HG03280 (cell line): Measurements from ENCODE around the gene ZNF280A.

Experiments
- ATAC-seq: cut with Tn5 transposase; IDR thresholded peaks from one replicate; pipeline ENCODE4 v1.9.1; 2021; ENCODE audit warnings: mild to moderate bottlenecking, moderate library complexity; ENCODE audit not compliant: unreplicated experiment

The ZNF280A gene, protein sequence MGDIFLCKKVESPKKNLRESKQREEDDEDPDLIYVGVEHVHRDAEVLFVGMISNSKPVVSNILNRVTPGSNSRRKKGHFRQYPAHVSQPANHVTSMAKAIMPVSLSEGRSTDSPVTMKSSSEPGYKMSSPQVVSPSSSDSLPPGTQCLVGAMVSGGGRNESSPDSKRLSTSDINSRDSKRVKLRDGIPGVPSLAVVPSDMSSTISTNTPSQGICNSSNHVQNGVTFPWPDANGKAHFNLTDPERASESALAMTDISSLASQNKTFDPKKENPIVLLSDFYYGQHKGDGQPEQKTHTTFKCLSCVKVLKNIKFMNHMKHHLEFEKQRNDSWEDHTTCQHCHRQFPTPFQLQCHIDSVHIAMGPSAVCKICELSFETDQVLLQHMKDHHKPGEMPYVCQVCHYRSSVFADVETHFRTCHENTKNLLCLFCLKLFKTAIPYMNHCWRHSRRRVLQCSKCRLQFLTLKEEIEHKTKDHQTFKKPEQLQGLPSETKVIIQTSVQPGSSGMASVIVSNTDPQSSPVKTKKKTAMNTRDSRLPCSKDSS

DNA sequence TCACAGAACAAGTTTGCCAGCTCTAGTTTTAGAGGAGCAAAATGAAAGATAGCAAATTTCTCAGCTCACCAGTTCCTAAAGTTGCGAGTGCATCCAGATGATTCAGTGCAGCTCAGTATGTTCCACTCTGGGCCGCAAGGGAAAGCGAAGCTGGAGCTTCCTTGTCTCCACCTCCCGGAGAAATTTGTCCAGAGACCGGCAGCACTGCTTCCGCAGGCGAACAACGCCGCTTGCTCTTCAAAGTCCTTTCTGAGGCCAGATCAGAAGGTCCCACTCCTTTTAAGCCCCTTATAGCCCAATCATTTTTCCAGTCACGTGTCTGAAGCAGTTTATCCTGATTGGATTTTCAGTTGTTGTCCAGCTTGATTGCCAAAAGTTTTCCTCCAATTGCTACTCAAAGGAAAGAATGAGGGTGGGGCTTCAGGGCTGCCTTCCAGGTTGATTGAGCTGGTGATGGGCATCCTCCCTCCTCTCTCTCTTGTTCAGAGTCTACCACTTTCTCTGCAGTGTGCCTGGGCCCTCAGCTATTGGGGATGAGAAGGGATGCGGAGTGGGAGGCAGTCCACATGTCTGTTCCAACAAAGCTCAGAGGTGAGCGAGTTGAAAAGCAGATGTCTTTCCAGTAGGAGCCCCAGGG, at the start of gene ZNF280A:
TSS of gene ZNF280A (minus strand) at position 251 of the 637 bp plus-strand sequence. CDS start 4,640 bp downstream, outside the sequence.
- no peak for ATAC-seq

DNA sequence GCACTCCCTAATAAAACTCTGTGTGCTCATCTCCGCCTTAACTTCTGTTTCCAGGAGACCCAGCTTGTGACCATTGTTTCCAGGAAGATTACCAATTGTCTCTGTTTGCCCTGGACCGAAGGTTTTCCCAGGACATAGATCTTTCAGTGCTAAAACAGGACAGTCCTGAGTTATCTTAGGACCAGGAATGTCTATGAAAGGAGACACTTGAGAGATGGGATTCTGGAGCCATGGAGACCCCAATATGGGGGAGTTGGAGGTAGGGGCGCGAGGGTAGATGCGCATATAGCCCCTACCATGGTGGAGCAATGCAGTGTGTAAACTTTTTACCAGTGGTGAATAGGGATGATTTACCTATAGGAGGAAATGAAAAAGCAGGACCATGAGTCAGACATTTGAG, 49.1 kb upstream of the ZNF280A start:
- ATAC-seq, result no peak

DNA sequence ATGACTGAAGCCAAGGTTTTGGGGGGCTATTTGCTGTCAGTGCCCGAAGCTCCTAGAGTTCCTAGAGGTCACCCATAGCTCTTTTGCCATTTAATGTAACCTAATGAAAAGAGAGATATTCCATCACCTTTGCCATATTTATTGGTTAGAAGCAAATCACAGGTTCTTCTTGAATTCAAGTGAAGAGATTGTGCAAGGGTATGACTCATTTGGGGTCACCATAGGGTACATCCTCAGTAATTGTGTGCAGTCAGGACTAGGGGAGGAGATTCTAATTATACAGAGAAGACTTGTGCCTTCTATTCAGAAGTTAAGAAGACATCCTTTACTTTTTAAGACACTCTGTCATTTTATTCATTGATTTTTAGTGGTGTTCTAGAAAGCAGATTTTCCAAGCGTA, 45.9 kb upstream of the ZNF280A start:
- no peak for ATAC-seq

DNA sequence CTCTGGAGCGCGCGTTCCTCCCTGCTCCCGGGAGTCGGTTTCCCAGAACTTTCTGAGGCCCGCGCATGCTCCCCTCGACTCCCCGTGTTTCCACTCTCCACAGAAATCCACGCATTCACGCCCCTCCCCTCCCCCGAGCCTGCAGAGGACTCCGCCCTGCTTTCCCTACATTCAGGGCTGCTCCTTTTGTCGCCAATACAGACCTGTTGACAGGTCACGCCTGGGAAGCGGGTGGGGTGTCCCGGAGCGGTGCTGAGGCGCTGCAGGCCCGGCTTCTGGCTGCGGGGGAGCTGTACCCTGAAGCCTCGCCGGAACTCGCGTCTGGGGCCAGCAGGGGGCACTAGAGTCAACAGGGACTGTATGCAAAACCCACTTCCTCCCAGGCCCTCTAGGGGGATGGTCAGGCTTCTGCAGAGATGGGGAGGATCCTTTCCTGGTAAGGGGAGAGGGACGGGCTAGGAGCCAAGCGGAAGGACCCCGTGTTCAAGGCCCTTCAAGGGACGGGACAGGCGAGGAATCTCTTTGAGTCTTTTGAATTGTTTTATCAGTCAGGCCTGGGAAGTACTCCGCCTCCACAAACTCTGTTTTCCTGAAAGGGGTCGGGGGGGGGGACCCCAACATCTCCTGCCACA, 39.0 kb upstream of the ZNF280A start, which contains the start of gene PRAME:
TSS of gene PRAME (minus strand) at position 294 of the 632 bp plus-strand sequence. CDS start 2,433 bp downstream, outside the sequence.
- no peak for ATAC-seq

DNA sequence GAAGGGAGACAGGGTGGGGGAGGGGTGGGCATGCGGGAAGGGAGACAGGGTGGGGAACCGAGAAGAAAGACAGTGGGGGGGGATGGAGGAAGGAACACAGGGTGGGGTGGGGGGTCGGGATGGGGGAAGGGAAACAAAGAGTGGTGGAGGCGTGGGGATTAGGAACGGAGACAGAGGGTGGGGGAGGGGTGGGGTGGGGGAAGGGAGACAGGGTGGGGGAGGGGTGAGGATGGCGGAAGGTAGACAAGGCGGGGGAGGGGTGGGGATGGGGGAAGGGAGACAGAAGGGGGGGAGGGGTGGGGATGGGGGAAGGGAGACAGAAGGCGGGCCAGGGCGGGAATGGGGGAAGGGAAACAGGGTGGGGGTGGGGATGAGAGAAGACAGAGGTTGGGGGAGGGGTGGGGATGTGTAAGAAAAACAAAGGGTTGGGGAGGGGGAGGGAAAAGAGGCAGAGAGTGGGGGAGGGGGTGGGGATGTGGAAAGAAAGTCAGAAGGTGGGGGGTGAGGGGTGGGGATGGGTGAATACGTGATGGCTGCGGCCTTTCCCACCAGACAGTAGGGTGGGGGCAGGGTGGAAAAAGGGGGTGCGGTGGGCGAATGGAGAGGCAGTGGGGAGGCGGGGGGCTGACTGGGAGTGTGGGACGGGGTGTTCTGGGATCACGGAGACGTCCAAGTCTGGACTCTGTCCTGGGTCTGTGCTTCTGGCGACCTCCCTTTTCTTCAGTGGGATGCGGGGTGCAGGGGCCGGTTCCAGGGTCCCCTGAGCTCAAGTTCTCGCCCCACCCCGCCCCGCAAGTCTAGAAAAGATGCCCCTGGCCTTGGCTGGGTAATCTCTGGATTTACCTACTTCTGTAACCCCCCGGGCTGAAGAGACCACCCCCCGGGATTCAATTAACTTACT, 38.3 kb upstream of the ZNF280A start:
- ATAC-seq, result no peak

DNA sequence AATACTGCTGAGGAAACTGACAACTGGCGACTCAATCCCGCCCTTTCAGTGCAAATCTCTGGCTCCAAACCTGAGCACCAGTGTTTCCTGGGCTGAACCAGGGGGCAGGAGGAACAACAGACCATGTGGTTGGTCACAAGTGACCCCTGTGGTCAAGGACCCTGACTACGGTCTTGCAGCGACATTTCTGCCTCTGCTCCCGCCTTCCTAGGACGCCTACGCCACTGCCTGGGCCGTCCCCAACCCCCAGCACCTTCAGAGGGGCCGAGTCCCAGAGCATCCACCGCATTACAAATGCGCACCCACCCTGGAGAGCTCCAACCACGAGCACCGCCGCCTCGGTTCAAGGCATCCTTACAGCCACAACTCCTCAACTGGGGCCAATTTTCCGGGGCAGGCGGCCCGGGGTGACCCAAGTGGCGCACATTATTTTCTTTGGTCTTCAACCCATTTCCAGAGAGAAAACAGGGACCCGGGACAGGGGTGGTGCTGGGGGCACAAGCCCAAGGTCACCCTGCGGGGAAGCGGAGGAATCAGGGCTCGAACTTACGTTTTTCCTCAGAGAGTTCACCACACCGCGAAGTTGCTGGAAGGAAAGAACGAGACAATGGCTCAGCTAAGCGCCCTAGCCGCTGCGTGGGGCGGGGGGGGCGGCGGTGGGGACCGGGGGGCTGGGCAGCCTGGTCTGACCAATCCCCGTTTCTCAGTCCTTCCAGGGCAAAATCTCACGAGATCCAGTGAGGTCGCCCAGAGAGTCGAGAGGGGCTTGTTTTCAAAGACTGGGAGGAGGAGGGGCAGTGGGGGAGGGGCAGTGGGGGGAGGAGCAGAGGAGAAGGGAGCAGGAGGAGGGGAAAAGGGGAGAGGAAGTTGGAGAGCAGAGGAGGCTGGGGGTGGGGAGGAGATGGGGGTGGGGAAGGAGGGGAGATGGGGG, 37.2 kb upstream of the ZNF280A start:
- ATAC-seq, result no peak

DNA sequence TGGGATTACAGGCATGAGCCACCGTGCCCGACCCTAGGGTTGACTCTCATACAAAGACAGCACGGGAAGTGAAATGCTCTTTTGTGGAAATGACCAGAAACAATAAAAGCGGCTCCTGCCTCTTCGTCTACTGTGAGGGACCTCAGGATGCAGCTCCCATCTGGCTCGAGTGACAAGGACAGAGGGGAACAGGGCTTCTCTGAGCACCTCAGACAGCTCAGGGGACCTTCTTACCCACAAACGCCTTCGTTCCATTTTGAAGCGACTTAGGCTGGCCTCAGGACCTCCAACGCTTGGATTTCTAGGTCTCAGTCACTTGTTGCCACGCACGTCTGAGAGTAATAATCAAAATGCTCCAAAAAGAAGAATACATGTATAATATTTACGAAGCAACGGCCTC, 36.5 kb upstream of the ZNF280A start:
- no peak for ATAC-seq

DNA sequence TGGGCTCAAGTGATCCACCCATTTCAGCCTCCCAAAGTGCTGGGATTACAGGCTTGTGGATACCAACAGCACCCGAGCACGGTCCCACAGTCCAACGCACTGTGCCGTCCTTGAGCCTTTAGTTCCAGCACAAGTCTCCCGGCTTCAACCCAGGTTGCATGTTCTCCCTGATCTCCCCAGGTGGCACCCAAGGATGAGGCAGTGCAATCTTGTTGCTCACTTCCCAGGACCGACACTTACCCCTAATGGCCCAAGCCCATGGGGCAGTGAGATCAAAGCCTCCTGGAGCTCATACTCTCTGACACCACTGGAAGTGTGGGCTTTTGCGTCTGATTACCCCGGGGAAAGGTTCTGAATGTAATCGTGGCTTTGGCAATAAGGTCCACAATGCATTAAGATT, 35.5 kb upstream of the ZNF280A start:
- ATAC-seq, result no peak

DNA sequence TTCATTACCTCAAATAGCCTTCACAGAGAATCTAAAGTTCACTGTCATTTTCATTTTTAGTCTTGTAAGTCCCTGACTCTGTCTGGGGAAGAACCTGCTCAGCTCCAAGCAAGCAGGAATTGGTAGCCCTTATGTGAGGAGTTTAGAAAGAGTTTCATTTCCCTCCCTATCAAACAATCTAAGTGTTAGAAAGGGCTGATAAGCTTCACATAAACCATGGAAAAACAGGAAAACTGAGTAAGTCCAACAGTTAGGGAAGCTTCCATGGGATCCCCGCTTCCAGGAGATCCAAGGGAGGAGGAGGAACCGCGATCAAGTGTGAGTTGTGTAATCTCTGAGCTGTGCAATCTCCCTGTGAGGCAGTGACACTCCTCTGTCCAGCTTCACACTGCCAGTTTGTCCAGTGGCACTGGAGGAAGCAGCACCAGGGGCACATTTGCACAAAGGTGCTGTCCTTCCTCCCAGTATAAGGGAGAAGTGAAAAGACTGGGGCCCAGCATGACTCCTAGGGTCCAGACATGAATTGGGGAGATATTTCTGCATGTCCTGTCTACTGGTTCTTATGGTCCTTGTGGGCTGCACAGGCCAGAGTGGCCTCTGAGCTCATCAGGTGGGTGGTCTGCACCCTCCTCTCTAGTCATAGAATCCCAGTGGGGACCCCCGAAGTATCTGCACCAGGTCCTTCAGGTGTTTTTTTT, 34.7 kb upstream of the ZNF280A start:
- ATAC-seq, result no peak

DNA sequence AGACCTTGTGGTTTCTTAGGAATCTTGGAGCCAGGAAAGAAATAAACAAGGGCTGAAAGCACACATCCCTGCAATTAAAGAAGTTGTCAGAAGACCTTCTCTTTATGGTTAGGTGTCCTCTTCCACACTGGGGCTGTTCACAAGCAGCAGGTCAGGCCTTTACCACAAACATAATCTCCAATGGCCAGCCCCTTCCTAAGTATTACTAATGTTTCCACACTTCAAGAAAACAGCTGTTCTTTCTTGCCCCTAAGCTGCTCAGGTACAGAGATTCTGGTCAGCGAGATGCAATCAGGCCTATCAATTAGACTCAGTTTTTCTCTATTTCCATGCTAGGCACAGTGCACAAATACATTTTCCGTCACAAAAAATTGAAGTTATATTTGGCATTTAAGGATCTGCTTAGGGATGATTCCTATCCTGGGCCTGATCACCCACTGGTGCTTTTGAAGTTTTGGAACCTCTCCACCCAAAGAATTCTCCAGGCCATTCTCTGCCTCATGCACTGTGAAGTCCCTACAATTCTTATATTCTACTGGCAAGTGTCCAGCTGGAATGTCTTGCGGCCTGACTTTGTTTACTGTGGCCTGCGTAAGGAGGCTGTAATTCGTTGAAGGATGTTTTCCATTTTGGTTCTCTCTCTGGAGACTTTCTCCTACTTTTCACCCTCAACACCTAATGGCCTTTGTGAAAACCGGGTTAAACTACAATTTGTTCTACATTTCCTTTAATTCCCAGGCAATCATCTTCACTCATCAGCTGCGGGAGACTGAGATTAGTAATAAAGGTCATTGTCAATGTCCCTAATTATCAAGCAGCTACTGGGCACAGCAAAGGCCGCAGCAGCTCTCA, 33.9 kb upstream of the ZNF280A start:
- no peak for ATAC-seq

DNA sequence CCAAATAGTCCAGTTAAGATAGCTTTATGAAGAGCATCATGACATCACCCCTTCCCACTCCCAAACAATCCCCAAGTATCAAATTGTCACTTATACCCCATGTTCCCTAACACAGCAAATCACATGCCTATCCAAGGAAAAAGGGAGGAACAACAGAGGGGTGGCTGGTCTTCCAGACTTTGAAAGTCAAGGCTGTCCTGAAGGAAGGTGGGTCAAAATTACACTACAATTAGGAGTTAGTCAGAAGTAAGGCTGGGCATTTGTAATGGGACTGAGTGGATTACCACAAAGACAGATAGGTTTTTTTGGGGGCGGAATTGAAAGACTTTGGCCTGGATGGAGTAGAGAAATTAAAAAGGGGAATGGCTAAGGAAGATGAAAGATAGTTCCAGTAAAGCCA, 33.1 kb upstream of the ZNF280A start:
- ATAC-seq, result no peak

DNA sequence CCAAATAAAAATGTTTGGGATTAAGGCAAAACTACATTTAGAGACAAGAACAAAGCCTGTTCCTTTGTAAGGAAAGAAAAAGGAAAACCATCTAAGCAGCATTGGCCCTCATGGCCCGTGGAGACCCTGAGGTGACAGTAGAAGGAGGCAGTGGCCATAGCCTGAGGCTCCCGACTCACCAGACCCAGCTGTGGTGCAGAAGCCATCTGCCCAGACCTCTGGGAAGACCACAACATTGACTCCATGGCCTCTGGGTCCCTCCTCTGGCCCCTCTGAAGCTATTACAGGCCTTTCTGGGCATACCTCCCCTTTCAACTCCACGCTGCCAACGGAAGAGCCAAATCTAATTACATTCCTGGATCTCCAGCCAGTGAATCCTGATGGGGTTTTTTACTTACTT, 32.6 kb upstream of the ZNF280A start:
- no peak for ATAC-seq

DNA sequence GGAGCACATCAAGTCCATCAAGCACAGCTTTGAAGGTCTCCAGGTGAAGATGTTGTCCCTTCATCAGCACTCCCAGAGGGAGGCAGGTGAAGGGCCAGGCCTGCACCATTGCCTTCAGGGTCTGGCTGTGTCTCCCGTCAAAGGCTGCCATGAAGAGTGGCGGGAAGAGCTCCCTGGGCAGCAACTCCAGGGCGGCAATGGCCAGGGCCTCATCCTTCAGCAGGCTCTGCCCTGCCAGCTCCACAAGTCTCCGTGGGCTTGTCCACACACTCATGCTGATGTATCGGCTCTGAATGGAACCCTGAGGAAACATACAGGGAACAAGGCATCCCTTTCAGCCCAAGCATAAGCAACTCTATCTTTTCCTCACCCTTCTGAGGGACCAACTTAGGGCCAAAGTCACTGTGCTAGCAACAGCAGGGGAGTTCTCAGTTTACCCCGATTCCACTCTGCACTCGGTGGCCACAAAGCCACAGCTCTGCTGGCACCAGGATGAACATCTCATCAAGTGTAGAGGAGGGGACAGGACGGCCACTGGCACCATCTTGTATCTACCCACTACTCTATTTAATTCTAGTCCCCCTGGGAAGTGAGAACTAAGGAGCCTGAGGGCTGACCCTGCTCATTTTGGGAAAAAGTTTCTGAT, 30.8 kb upstream of the ZNF280A start:
- no peak for ATAC-seq

DNA sequence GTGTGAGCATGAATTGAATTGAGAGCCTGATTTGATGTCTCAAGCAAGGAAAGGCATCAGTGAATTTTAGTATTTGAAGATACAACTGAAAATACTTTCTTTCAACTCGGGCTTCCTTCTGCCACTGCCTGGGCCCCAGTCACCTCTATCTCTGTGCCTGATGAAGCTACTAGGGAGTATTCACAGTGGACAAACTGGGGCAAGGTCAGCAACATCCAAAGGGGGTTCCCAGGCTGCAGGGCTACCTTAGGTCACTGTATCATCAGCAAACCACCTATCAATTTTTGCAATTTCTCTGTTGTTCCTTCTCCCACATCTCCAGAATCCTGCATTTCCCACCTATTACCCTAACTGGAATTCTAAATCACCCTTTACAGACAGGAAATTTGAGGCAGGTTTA, 28.8 kb upstream of the ZNF280A start:
- ATAC-seq, result no peak

DNA sequence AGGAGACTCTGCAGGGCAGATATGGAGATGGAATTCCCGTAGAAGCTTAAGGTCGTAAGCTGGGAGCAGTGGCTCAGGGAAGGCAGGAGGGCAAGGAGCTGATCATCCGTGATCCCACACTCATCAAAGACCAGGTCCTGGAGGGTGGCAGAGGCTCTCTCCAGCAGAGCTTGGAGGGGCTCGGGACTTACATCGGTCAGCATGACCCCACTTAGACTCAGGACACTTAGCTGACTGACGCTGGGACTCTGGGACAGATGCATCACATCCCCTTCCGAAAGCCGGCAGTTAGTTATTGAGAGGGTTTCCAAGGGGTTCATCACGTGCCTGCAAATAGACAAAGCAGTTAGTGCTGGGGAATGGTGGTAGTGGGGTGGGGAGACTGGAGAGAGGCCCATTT, 28.2 kb upstream of the ZNF280A start:
- ATAC-seq, result no peak

DNA sequence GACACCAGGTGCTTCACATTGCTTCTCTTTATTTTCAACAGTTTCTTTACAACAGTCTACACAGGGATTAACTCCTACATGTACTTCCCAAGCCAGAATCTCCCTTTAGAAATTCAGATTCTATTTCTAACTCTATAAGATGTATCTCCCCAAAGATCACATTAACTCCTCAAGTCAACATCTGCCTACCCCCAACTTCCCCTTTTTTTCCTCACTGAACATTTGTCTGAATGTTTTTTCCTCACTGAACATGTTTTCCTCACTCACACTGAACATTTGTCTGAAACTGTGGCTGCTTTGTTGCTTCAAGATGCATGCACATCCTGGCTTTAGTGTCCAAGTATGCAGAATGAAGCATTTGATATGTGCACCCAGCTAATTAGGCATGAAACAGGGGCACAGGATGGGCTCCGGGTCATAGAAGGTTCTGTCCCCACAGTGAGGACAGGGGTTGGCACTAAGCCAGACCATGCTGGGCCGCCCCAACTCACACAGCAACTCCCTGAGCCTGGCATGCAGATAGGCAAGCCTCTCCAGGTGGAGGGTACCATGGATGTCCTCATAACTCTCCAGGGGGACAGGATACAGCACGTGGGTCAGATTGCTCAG, 27.7 kb upstream of the ZNF280A start:
- no peak for ATAC-seq

DNA sequence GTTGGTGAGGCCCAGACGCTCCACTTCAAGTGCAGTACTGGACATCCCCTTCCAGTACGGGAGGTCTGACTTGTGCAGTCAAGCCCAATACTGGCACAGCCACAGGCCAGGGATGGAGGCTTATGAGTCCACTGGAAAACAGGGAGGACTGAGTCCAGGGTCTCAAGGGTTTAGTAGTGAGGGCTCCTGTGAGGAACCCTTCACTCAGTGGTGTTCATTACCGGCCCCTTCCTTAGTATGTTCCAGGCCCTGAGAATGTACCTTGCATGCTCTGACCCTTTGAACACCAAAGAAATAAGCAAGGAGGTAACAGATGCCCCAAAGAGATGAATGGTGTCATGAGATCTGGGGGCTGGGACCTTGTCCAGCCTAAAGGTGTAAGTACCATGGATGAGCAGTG, 27.2 kb upstream of the ZNF280A start:
- no peak for ATAC-seq
